ENCODE measurements around the gene CEP112. TPM values are rescaled to one million over a fixed set of nuclear protein-coding genes. Genes with fewer than 3 reads are reported as not detected.

The CEP112 gene
- total and polyA plus RNA-seq, 2 of the 13 experiments (the other 11 are each of a cell fraction or from before 2014, with no cell fraction given): 1.2 to 3.4 TPM

DNA sequence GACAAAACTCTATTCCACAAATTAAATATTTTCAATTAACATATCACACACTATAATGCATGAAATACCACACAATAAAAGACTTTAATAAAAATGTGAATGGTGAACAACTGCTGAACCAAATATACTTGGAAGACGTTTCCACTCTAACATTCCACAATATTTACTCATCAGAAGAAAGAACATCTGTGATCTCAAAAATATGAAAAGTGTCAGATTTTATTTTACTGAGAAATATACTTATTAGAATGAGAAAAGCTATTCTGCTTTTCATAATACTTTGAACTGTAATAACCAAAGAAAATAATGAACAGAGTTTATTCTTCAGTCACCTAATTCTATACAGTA, 448.7 kb downstream of the CEP112 start:
- H3K36me3 ChIP-seq (replicated peaks in 1 of 2; ENCODE audit: control insufficient read depth in 1 of 2, insufficient read depth in 2 of 2, low read length in 2 of 2): no peaks in the 10 kb centered on the region
- H4K20me1 ChIP-seq (ENCODE audit: insufficient read depth, low read length): no peaks in the 10 kb centered on the region
- H3K4me3 ChIP-seq (replicated peaks in 1 of 3; ENCODE audit: insufficient read depth in 1 of 3, low read depth in 2 of 3, low read length in 3 of 3): no peak overlapping the region
- H3K27ac ChIP-seq (ENCODE audit: extremely low read length, insufficient read depth, low read length): no peak overlapping the region
- DNase-seq (ENCODE audit: low spot score) (no peak), ATAC-seq (no peak), FAIRE-seq (no peak)
- intact Hi-C loops (cut with micrococcal nuclease; ENCODE audit: unreplicated experiment) (no loop called here), in situ Hi-C loops (cut with HindIII; ENCODE audit: extremely low pct_ligation_motif_present, low pct_unique_long_range_greater_than_20kb) (no loop called here)
- no peaks in the 10 kb centered on the region for H3K79me2 ChIP-seq (ENCODE audit: insufficient read depth, low read length)
- ChIA-PET POLR2A (no interaction called here), CTCF (ENCODE audit: low intra/inter-chr PET ratio, low total read pairs) (no interaction called here)
- H3K4me2 ChIP-seq (ENCODE audit: low read depth, low read length): no peak overlapping the region
- no peak overlapping the region for H3K9ac ChIP-seq (ENCODE audit: insufficient read depth, low read depth, low read length)
- no peaks in the 10 kb centered on the region for H3K27me3 ChIP-seq (ENCODE audit: control insufficient read depth in 1 of 2, insufficient read depth in 2 of 2, low read length in 2 of 2)
- WGBS (ENCODE audit: low lambda C conversion rate): 60% methylated on average over 1 of the region's 1 CpG
- no TSS peak for BruUV-seq (replicated peaks)
- TF ChIP-seq ATF1 (CRISPR knock-in tag; IDR thresholded peaks at IDR 0.05) (no peak), SRSF1 (optimal IDR thresholded peaks at IDR 0.05; ENCODE audit: low read depth, low read length) (no peak), ZBTB7B (CRISPR knock-in tag; IDR thresholded peaks at IDR 0.05) (no peak), KLF16 (CRISPR knock-in tag; IDR thresholded peaks at IDR 0.05) (no peak)
- TF ChIP-seq, protein P1, sequence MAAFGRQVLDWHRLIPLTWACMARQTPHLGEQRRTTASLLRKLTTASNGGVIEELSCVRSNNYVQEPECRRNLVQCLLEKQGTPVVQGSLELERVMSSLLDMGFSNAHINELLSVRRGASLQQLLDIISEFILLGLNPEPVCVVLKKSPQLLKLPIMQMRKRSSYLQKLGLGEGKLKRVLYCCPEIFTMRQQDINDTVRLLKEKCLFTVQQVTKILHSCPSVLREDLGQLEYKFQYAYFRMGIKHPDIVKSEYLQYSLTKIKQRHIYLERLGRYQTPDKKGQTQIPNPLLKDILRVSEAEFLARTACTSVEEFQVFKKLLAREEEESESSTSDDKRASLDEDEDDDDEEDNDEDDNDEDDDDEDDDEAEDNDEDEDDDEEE (CRISPR knock-in tag; IDR thresholded peaks at IDR 0.05): no peak
- TF ChIP-seq, protein P2, sequence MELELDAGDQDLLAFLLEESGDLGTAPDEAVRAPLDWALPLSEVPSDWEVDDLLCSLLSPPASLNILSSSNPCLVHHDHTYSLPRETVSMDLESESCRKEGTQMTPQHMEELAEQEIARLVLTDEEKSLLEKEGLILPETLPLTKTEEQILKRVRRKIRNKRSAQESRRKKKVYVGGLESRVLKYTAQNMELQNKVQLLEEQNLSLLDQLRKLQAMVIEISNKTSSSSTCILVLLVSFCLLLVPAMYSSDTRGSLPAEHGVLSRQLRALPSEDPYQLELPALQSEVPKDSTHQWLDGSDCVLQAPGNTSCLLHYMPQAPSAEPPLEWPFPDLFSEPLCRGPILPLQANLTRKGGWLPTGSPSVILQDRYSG (CRISPR knock-in tag; IDR thresholded peaks at IDR 0.05): no peak
- TF ChIP-seq, protein P3, sequence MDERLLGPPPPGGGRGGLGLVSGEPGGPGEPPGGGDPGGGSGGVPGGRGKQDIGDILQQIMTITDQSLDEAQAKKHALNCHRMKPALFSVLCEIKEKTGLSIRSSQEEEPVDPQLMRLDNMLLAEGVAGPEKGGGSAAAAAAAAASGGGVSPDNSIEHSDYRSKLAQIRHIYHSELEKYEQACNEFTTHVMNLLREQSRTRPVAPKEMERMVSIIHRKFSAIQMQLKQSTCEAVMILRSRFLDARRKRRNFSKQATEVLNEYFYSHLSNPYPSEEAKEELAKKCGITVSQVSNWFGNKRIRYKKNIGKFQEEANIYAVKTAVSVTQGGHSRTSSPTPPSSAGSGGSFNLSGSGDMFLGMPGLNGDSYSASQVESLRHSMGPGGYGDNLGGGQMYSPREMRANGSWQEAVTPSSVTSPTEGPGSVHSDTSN (CRISPR knock-in tag; IDR thresholded peaks at IDR 0.05): no peak
- no peaks in the 10 kb centered on the region for H3K4me1 ChIP-seq (ENCODE audit: insufficient read depth, low read length)
- no peak overlapping the region for H2AFZ ChIP-seq (ENCODE audit: low read length)
- H3K9me3 ChIP-seq (ENCODE audit: low read length): peaks cover 7% of the 10 kb centered on the region; the same call in 1 of the 2 replicates

All from HepG2 (cell line).